Activated T-helper 1 cell treated with anti-CD3 and anti-CD28 coated beads, Interleukin-2, amount 50 U/mL, for 16 hours (primary cell): ENCODE data around the gene IFITM1.
"Not testable (repeated sequence)": the region's sequence is repeated elsewhere in the genome, so short reads cannot be mapped to it uniquely, and the experiment has no call there.

Experiments used
- DNase-seq, 2 donors: peaks; one replicate each; pipeline ENCODE4 v3.0.0-alpha.2; 2020; ENCODE audit warnings: low read depth in 1 of 2, low spot score in 1 of 2

IFITM1 gene

GRCh38 chr11:362642-363442, 49.0 kb downstream of the IFITM1 start:
- DNase-seq = no peak

- DNase-seq = not testable (repeated sequence)
These were observed 49.6 kb downstream of the IFITM1 start for GRCh38 chr11:363443-363805.

- DNase-seq = peak; percentile 30 to 48
These were observed 50.3 kb downstream of the IFITM1 start for GRCh38 chr11:363948-364761.
